SK-N-SH (cell line): Measurements from ENCODE around the gene STXBP6.

ENCODE experiments used
- EP300 ChIP-seq, 2 experiments: IDR thresholded peaks; 2 replicates each; pipeline versions ENCODE4 v1.4.0 to v1.6.1; 2012; ENCODE audit warnings: borderline replicate concordance in 1 of 2, low read depth in 1 of 2, low read length in 1 of 2
- EZH2phosphoT487 ChIP-seq: fragments of 200-600 bp; sonication (generic); IDR thresholded peaks from 2 replicates; pipeline ENCODE4 v1.6.1; 2017; ENCODE audit warnings: low read depth, mixed run types, mild to moderate bottlenecking, antibody characterized with exemption, moderate library complexity, borderline replicate concordance
- FOXM1 ChIP-seq: IDR thresholded peaks from 2 replicates; pipeline ENCODE4 v1.4.0; 2012; ENCODE audit warnings: low read depth, mild to moderate bottlenecking
- GABPA ChIP-seq: IDR thresholded peaks from 2 replicates; pipeline ENCODE4 v1.4.0; 2012; ENCODE audit warnings: low read depth, mild to moderate bottlenecking
- MXI1 ChIP-seq: IDR thresholded peaks from 2 replicates; pipeline ENCODE4 v1.6.1; 2012; ENCODE audit warnings: mild to moderate bottlenecking, low read depth, low read length, improper control_type of control experiment
- POLR2AphosphoS5 ChIP-seq: IDR thresholded peaks from 2 replicates; pipeline ENCODE4 v1.6.1; 2012; ENCODE audit warnings: low read depth, low read length
- TAF1 ChIP-seq: IDR thresholded peaks from 2 replicates; pipeline ENCODE4 v1.6.1; 2012; ENCODE audit warnings: low read depth, mild to moderate bottlenecking, low read length, moderate library complexity, borderline replicate concordance
- TEAD4 ChIP-seq: IDR thresholded peaks from 2 replicates; pipeline ENCODE4 v1.4.0; 2012; ENCODE audit warnings: mild to moderate bottlenecking, borderline replicate concordance; ENCODE audit not compliant: insufficient read depth
- TF ChIP-seq, protein P1 (sequence below): fragments of 200-600 bp; sonication (generic); IDR thresholded peaks from 2 replicates; pipeline ENCODE4 v1.6.1; 2017; ENCODE audit warnings: antibody characterized with exemption, mild to moderate bottlenecking, moderate library complexity
- TF ChIP-seq, protein P2 (sequence below): IDR thresholded peaks from 2 replicates; pipeline ENCODE4 v1.4.0; 2012; ENCODE audit warnings: low read depth
- TF ChIP-seq, protein P3 (sequence below): IDR thresholded peaks from 2 replicates; pipeline ENCODE4 v1.4.0; 2012; ENCODE audit warnings: low read depth, borderline replicate concordance
- TF ChIP-seq, protein P4 (sequence below): fragments of 150-350 bp; IDR thresholded peaks from 2 replicates; pipeline ENCODE4 v1.6.1; 2017; ENCODE audit warnings: antibody characterized with exemption, low read length, low read depth, borderline replicate concordance

DNA sequence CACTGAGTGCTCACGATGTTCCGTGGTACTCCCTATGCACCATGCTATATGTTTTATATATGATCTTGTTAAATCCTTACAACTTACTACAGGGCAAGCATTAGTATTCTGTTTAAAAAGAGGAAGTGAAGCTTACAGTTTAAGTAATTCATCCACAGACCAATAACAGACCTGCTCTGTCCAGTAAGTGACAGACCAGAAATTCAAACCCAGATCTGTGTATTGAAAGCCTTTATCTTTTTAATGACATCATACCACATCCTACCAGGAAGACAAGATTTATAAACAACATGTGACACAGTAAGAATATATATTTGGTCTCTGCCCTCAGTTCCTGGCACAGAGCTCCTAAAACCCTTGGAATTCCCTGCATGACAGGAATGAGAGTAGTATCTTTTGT lies 206.5 kb downstream of the STXBP6 start:
- TF ChIP-seq, protein P1, sequence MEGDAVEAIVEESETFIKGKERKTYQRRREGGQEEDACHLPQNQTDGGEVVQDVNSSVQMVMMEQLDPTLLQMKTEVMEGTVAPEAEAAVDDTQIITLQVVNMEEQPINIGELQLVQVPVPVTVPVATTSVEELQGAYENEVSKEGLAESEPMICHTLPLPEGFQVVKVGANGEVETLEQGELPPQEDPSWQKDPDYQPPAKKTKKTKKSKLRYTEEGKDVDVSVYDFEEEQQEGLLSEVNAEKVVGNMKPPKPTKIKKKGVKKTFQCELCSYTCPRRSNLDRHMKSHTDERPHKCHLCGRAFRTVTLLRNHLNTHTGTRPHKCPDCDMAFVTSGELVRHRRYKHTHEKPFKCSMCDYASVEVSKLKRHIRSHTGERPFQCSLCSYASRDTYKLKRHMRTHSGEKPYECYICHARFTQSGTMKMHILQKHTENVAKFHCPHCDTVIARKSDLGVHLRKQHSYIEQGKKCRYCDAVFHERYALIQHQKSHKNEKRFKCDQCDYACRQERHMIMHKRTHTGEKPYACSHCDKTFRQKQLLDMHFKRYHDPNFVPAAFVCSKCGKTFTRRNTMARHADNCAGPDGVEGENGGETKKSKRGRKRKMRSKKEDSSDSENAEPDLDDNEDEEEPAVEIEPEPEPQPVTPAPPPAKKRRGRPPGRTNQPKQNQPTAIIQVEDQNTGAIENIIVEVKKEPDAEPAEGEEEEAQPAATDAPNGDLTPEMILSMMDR = no peak
- no peak for TF ChIP-seq POLR2AphosphoS5
- TF ChIP-seq EZH2phosphoT487 = no peak
- no peak for TF ChIP-seq GABPA
- TF ChIP-seq MXI1 = no peak
- no peak for TF ChIP-seq EP300 (IDR thresholded peaks at IDR 0.05; ENCODE audit: borderline replicate concordance in 1 of 2, low read depth in 1 of 2, low read length in 1 of 2)
- TF ChIP-seq, protein P2, sequence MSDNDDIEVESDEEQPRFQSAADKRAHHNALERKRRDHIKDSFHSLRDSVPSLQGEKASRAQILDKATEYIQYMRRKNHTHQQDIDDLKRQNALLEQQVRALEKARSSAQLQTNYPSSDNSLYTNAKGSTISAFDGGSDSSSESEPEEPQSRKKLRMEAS = no peak
- TF ChIP-seq TEAD4 = no peak
- TF ChIP-seq, protein P3, sequence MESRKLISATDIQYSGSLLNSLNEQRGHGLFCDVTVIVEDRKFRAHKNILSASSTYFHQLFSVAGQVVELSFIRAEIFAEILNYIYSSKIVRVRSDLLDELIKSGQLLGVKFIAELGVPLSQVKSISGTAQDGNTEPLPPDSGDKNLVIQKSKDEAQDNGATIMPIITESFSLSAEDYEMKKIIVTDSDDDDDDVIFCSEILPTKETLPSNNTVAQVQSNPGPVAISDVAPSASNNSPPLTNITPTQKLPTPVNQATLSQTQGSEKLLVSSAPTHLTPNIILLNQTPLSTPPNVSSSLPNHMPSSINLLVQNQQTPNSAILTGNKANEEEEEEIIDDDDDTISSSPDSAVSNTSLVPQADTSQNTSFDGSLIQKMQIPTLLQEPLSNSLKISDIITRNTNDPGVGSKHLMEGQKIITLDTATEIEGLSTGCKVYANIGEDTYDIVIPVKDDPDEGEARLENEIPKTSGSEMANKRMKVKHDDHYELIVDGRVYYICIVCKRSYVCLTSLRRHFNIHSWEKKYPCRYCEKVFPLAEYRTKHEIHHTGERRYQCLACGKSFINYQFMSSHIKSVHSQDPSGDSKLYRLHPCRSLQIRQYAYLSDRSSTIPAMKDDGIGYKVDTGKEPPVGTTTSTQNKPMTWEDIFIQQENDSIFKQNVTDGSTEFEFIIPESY = no peak
- no peak for TF ChIP-seq TAF1
- TF ChIP-seq FOXM1 = no peak
- TF ChIP-seq, protein P4, sequence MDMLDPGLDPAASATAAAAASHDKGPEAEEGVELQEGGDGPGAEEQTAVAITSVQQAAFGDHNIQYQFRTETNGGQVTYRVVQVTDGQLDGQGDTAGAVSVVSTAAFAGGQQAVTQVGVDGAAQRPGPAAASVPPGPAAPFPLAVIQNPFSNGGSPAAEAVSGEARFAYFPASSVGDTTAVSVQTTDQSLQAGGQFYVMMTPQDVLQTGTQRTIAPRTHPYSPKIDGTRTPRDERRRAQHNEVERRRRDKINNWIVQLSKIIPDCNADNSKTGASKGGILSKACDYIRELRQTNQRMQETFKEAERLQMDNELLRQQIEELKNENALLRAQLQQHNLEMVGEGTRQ = no peak
